WERI-Rb-1 (cell line): ENCODE data around the gene AOPEP.

ENCODE experiments used
- DNase-seq: peaks from one replicate; pipeline ENCODE4 v3.0.0-alpha.2; 2020
- H3K27ac ChIP-seq: fragments of 250-450 bp; sonication (Bioruptor Pico); 2 replicates; pipeline ENCODE4 v1.5.1; 2020; ENCODE audit warnings: mild to moderate bottlenecking, moderate library complexity
- H3K27me3 ChIP-seq: fragments of 250-450 bp; sonication (Bioruptor Pico); 2 replicates; pipeline ENCODE4 v1.5.1; 2021; ENCODE audit warnings: mild to moderate bottlenecking, low read depth, moderate library complexity; ENCODE audit not compliant: insufficient read depth, severe bottlenecking
- H3K36me3 ChIP-seq: fragments of 250-450 bp; sonication (Bioruptor Pico); 2 replicates; pipeline ENCODE4 v1.5.1; 2020; ENCODE audit warnings: mild to moderate bottlenecking, moderate library complexity
- H3K4me3 ChIP-seq: 2 replicates; pipeline ENCODE4 v1.5.1; 2011; ENCODE audit warnings: low read depth, mild to moderate bottlenecking, control low read depth, low read length
- H3K9me3 ChIP-seq: fragments of 250-450 bp; sonication (Bioruptor Pico); 2 replicates; pipeline ENCODE4 v1.5.1; 2021; ENCODE audit warnings: mild to moderate bottlenecking, moderate library complexity; ENCODE audit not compliant: severe bottlenecking
- CTCF ChIP-seq: IDR thresholded peaks from 2 replicates; pipeline ENCODE4 v1.5.1; 2011; ENCODE audit warnings: low read depth, mild to moderate bottlenecking, control low read depth, inconsistent platforms, low read length

The AOPEP gene

GRCh38 chr9:94802793-94803192, 76.3 kb downstream of the AOPEP start:
- TF ChIP-seq CTCF: no peak
- no peak for DNase-seq

GRCh38 chr9:94804316-94804715, 77.8 kb downstream of the AOPEP start:
- no peak for DNase-seq
- TF ChIP-seq CTCF: no peak
- Histone ChIP-seq H3K9me3 (no peaks in the 10 kb centered on the region), H3K36me3 (peaks cover 8% of the 10 kb centered on the region; the same call in 1 of the 2 replicates), H3K27me3 (no peaks in the 10 kb centered on the region), H3K27ac (peak overlapping the region; percentile 19; the same call in 1 of the 2 replicates), H3K4me3 (no peak overlapping the region)

More at GRCh38 chr9:94802793-94803192, 76.3 kb downstream of the AOPEP start:
- Histone ChIP-seq H3K36me3 (peaks cover 5% of the 10 kb centered on the region; the same call in 1 of the 2 replicates), H3K4me3 (no peak overlapping the region), H3K9me3 (no peaks in the 10 kb centered on the region), H3K27ac (no peak overlapping the region), H3K27me3 (no peaks in the 10 kb centered on the region)

GRCh38 chr9:94805051-94805489, 78.6 kb downstream of the AOPEP start:
- Histone ChIP-seq H3K36me3 (peaks cover 8% of the 10 kb centered on the region; the same call in 1 of the 2 replicates), H3K27ac (peak overlapping the region; percentile 19; the same call in 1 of the 2 replicates), H3K27me3 (no peaks in the 10 kb centered on the region), H3K9me3 (no peaks in the 10 kb centered on the region), H3K4me3 (no peak overlapping the region)
- DNase-seq: no peak
- no peak for TF ChIP-seq CTCF

- H3K4me3 ChIP-seq: no peak overlapping the region
- no peak overlapping the region for H3K27ac ChIP-seq
- no peaks in the 10 kb centered on the region for H3K9me3 ChIP-seq
- no peak for DNase-seq
- peaks cover 8% of the 10 kb centered on the region; the same call in 1 of the 2 replicates for H3K36me3 ChIP-seq
- no peaks in the 10 kb centered on the region for H3K27me3 ChIP-seq
- TF ChIP-seq CTCF: no peak
Measured at GRCh38 chr9:94805585-94805984, 79.1 kb downstream of the AOPEP start.

GRCh38 chr9:94806307-94806893, 79.9 kb downstream of the AOPEP start:
- H3K27me3 ChIP-seq: no peaks in the 10 kb centered on the region
- H3K36me3 ChIP-seq: peaks cover 3% of the 10 kb centered on the region; the same call in 1 of the 2 replicates
- no peak for TF ChIP-seq CTCF
- DNase-seq: no peak
- no peak overlapping the region for H3K27ac ChIP-seq
- no peak overlapping the region for H3K4me3 ChIP-seq
- no peaks in the 10 kb centered on the region for H3K9me3 ChIP-seq

- Histone ChIP-seq H3K27me3 (no peaks in the 10 kb centered on the region), H3K9me3 (no peaks in the 10 kb centered on the region), H3K36me3 (peaks cover 3% of the 10 kb centered on the region; the same call in 1 of the 2 replicates), H3K27ac (no peak overlapping the region), H3K4me3 (no peak overlapping the region)
- DNase-seq: no peak
- TF ChIP-seq CTCF: no peak
Measured at GRCh38 chr9:94807556-94807955, 81.1 kb downstream of the AOPEP start.
